A549 (cell line): ENCODE data around the gene SYNE2. TPM values are rescaled to one million over a fixed set of nuclear protein-coding genes. Genes with fewer than 3 reads are reported as not detected.

Experiments
- ATAC-seq, 2 experiments: fragments of 200-7000 bp in 1 of 2; fragments of >200 bp in 1 of 2; cut with Nextera tagmentation in 1 of 2; cut with Tn5 transposase in 1 of 2; 3 replicates each; pipeline versions ENCODE4 v1.8.0 to v1.9.1; 2018 to 2020; ENCODE audit warnings: mild to moderate bottlenecking in 1 of 2, moderate library complexity in 1 of 2
- CTCF ChIA-PET: fragments of 300-600 bp; sonication (Branson Sonifier 250); formaldehyde crosslinking; extraction: SDS; loops from one replicate; lab custom pipeline; 2021; ENCODE audit warnings: antibody characterized with exemption, inconsistent platforms; lab: Yijun Ruan, JAX
- POLR2A ChIA-PET: fragments of 350-600 bp; formaldehyde crosslinking; extraction: SDS; loops from one replicate; lab custom pipeline; 2021; ENCODE audit warnings: antibody characterized with exemption, inconsistent platforms; lab: Yijun Ruan, JAX
- DNase-seq, 2 experiments: peaks; one replicate each; pipeline versions ENCODE4 v3.0.0 to v3.0.0-alpha.2; 2011 to 2016; ENCODE audit warnings: low read depth in 1 of 2, low spot score in 1 of 2
- FAIRE-seq: peaks from 2 replicates; lab custom pipeline; 2011; peaks lifted over from hg19 to GRCh38; lab: Jason Lieb, UNC
- H3K27ac ChIP-seq, 2 experiments: fragments of >200 bp; sonication (Bioruptor Twin); formaldehyde crosslinking; 3 replicates each; pipeline ENCODE4 v1.5.1; 2016 to 2017
- H3K4me1 ChIP-seq: fragments of >200 bp; sonication (Bioruptor Twin); formaldehyde crosslinking; 3 replicates; pipeline ENCODE4 v1.6.1; 2016
- H3K4me2 ChIP-seq: fragments of >200 bp; sonication (Bioruptor Twin); formaldehyde crosslinking; 3 replicates; pipeline ENCODE4 v1.6.1; 2016
- H3K4me3 ChIP-seq: fragments of >200 bp; sonication (Bioruptor Twin); formaldehyde crosslinking; 3 replicates; pipeline ENCODE4 v1.5.1; 2016
- H3K9me3 ChIP-seq: fragments of >200 bp; sonication (Bioruptor Twin); formaldehyde crosslinking; 3 replicates; pipeline ENCODE4 v1.6.1; 2016
- BHLHE40 ChIP-seq: IDR thresholded peaks from 2 replicates; pipeline ENCODE4 v1.6.1; 2012; ENCODE audit warnings: low read depth, low read length, inconsistent platforms
- CBX2 ChIP-seq: fragments of 200-600 bp; sonication (generic); IDR thresholded peaks from 2 replicates; pipeline ENCODE4 v1.6.1; 2016; ENCODE audit warnings: low read depth, mild to moderate bottlenecking, borderline replicate concordance
- CBX8 ChIP-seq: fragments of 200-600 bp; sonication (generic); IDR thresholded peaks from 2 replicates; pipeline ENCODE4 v1.6.1; 2016
- EHF ChIP-seq: fragments of 250-450 bp; sonication (Bioruptor Pico); IDR thresholded peaks from 2 replicates; pipeline ENCODE4 v1.5.0; 2020; ENCODE audit warnings: mild to moderate bottlenecking
- FOSB ChIP-seq: fragments of 250-450 bp; sonication (Bioruptor Pico); IDR thresholded peaks from 2 replicates; pipeline ENCODE4 v1.5.0; 2020; ENCODE audit warnings: mild to moderate bottlenecking, moderate library complexity
- HEYL ChIP-seq: fragments of 250-450 bp; sonication (Bioruptor Pico); IDR thresholded peaks from 2 replicates; pipeline ENCODE4 v1.8.0; 2021; ENCODE audit warnings: mild to moderate bottlenecking, moderate library complexity
- HOXA7 ChIP-seq: fragments of 250-450 bp; sonication (Bioruptor Pico); IDR thresholded peaks from 2 replicates; pipeline ENCODE4 v1.5.0; 2020; ENCODE audit warnings: mild to moderate bottlenecking, moderate library complexity
- JUNB ChIP-seq: fragments of >200 bp; sonication (Bioruptor Twin); formaldehyde crosslinking; IDR thresholded peaks from 2 replicates; pipeline ENCODE4 v1.6.1; 2016
- MAZ ChIP-seq: fragments of 150-350 bp; IDR thresholded peaks from 2 replicates; pipeline ENCODE4 v1.6.1; 2014; ENCODE audit warnings: antibody characterized with exemption, low read depth, low read length, borderline replicate concordance
- NFE2L2 ChIP-seq: fragments of 150-350 bp; conservative IDR thresholded peaks from 2 replicates; pipeline ENCODE4 v1.6.1; 2014; ENCODE audit warnings: low read length
- POLR2A ChIP-seq: IDR thresholded peaks from 2 replicates; pipeline ENCODE4 v1.6.1; 2012; ENCODE audit warnings: mild to moderate bottlenecking, low read length
- RAD21 ChIP-seq, 2 experiments: fragments of >200 bp in 1 of 2; sonication (Bioruptor Twin) in 1 of 2; formaldehyde crosslinking in 1 of 2; IDR thresholded peaks in 1 of 2; conservative IDR thresholded peaks in 1 of 2; 2 replicates in 1 of 2; 3 replicates in 1 of 2; pipeline ENCODE4 v1.6.1; 2012 to 2018; ENCODE audit warnings: inconsistent platforms in 1 of 2
- SREBF2 ChIP-seq: fragments of 450-650 bp; IDR thresholded peaks from 2 replicates; pipeline ENCODE4 v1.6.1; 2014; ENCODE audit warnings: mild to moderate bottlenecking, moderate library complexity
- TFCP2L1 ChIP-seq: fragments of 250-450 bp; sonication (Bioruptor Pico); IDR thresholded peaks from 2 replicates; pipeline ENCODE4 v1.5.0; 2021; ENCODE audit warnings: mild to moderate bottlenecking
- ZSCAN20 ChIP-seq: fragments of 250-450 bp; sonication (Bioruptor Pico); IDR thresholded peaks from 2 replicates; pipeline ENCODE4 v1.8.0; 2022; ENCODE audit warnings: mild to moderate bottlenecking, moderate library complexity
- WGBS: methylation state at CpG from one replicate; pipeline ENCODE4 v1.1.6; 2017; ENCODE audit errors: missing lambda C conversion rate; 5-methylcytosine and 5-hydroxymethylcytosine counted together
- polyA plus RNA-seq, 4 experiments: library from polyadenylated mRNA; depleted of rRNA in 3 of 4; stranded (reverse); fragments of >200 nt; fragmentation: RNase III in 1 of 4; extraction: RNeasy Plus Mini Kit Qiagen cat#74134 plus additional on column Dnase treatment in 1 of 4; gene quantifications; 2 replicates in 3 of 4; 3 replicates in 1 of 4; pipeline ENCODE4 v1.2.3, GENCODE V29; 2011 to 2017
- TF ChIP-seq, protein P1 (sequence below): IDR thresholded peaks from 2 replicates; pipeline ENCODE4 v1.6.1; 2012
- TF ChIP-seq, protein P2 (sequence below): IDR thresholded peaks from 2 replicates; pipeline ENCODE4 v1.6.1; 2012
- TF ChIP-seq, protein P3 (sequence below): fragments of 200-600 bp; sonication (generic); IDR thresholded peaks from 2 replicates; pipeline ENCODE4 v1.6.1; 2016; ENCODE audit warnings: antibody characterized with exemption, mild to moderate bottlenecking, moderate library complexity
- TF ChIP-seq, protein P4 (sequence below): fragments of 250-450 bp; sonication (Bioruptor Pico); IDR thresholded peaks from 2 replicates; pipeline ENCODE4 v1.5.0; 2021; ENCODE audit warnings: mild to moderate bottlenecking, moderate library complexity, borderline replicate concordance
- TF ChIP-seq, protein P5 (sequence below): fragments of 250-450 bp; sonication (Bioruptor Pico); IDR thresholded peaks from 2 replicates; pipeline ENCODE4 v1.5.0; 2020; ENCODE audit warnings: low read depth, mild to moderate bottlenecking, moderate library complexity

The SYNE2 gene
- polyA plus RNA-seq, 2 of the 4 experiments (the other 2 are of a cell fraction): 3.4 to 11.3 TPM

DNA sequence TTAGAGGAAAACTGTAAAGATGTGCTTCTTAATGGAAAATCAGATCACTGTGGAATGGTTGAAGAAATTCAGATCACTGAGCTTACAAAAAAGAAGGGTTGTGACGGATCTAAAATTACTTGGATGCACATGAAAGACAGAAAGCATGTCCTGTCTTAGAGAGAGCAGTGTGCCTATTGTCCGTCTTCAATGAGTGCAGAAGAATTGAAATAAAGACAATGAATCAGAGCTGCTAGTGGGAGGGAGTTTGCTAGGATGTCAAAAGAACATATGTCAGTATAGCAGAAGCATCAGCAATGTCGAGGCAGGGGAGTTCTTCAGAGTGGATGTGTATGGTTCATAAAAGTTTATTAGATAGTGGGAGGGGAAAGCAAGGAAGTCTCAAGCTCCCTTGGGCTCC, 172.7 kb downstream of the SYNE2 start:
- POLR2A ChIA-PET: no interaction called here

DNA sequence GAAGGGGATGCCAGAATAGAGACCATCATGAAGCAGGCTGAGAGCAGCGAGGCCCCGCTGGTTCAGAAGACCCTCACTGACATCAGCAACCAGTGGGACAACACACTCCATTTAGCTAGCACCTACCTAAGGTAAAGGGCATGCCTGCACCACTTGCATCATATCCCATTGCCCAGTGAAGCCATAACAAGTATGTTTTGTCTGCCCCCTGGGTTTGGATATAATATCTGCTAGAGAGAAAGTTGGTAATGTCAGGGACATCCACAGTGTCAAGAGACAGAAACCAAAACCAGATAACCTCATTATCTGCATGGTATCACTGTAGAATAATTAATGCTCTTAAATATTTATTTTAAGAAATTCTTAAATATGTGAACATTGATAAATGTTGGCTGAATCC, 173.8 kb downstream of the SYNE2 start:
- Histone ChIP-seq H3K9me3 (no peaks in the 10 kb centered on the region), H3K4me3 (no peak overlapping the region), H3K4me1 (no peaks in the 10 kb centered on the region), H3K27ac (no peak overlapping the region), H3K4me2 (no peak overlapping the region)
- DNase-seq (no peak), ATAC-seq (no peak), FAIRE-seq (no peak)
- 90% methylated on average over 2 of the region's 2 CpGs for WGBS
- CTCF ChIA-PET: interaction anchor here (0.7 to 3.6 kb wide), 4 partner anchors 16 to 277 kb away, joined by 3 to 16 read pairs (median 8); partner anchors contain the start of gene ESR2
- POLR2A ChIA-PET: no interaction called here
- no peak for TF ChIP-seq ZSCAN20 (CRISPR knock-in tag)
- TF ChIP-seq EHF (CRISPR knock-in tag): no peak
- no peak for TF ChIP-seq JUNB
- no peak for TF ChIP-seq HEYL
- no peak for TF ChIP-seq FOSB (CRISPR knock-in tag)
- no peak for TF ChIP-seq POLR2A
- TF ChIP-seq, protein P1, sequence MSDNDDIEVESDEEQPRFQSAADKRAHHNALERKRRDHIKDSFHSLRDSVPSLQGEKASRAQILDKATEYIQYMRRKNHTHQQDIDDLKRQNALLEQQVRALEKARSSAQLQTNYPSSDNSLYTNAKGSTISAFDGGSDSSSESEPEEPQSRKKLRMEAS: no peak
- no peak for TF ChIP-seq MAZ
- TF ChIP-seq RAD21 (conservative IDR thresholded peaks at IDR 0.05 in 1 of 2, IDR thresholded peaks at IDR 0.05 in 1 of 2): no peak
- TF ChIP-seq SREBF2: no peak
- TF ChIP-seq TFCP2L1 (CRISPR knock-in tag): no peak
- TF ChIP-seq NFE2L2: no peak
- TF ChIP-seq CBX2: no peak
- TF ChIP-seq CBX8: no peak
- TF ChIP-seq, protein P2, sequence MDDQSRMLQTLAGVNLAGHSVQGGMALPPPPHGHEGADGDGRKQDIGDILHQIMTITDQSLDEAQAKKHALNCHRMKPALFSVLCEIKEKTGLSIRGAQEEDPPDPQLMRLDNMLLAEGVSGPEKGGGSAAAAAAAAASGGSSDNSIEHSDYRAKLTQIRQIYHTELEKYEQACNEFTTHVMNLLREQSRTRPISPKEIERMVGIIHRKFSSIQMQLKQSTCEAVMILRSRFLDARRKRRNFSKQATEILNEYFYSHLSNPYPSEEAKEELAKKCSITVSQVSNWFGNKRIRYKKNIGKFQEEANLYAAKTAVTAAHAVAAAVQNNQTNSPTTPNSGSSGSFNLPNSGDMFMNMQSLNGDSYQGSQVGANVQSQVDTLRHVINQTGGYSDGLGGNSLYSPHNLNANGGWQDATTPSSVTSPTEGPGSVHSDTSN: no peak
- TF ChIP-seq, protein P3, sequence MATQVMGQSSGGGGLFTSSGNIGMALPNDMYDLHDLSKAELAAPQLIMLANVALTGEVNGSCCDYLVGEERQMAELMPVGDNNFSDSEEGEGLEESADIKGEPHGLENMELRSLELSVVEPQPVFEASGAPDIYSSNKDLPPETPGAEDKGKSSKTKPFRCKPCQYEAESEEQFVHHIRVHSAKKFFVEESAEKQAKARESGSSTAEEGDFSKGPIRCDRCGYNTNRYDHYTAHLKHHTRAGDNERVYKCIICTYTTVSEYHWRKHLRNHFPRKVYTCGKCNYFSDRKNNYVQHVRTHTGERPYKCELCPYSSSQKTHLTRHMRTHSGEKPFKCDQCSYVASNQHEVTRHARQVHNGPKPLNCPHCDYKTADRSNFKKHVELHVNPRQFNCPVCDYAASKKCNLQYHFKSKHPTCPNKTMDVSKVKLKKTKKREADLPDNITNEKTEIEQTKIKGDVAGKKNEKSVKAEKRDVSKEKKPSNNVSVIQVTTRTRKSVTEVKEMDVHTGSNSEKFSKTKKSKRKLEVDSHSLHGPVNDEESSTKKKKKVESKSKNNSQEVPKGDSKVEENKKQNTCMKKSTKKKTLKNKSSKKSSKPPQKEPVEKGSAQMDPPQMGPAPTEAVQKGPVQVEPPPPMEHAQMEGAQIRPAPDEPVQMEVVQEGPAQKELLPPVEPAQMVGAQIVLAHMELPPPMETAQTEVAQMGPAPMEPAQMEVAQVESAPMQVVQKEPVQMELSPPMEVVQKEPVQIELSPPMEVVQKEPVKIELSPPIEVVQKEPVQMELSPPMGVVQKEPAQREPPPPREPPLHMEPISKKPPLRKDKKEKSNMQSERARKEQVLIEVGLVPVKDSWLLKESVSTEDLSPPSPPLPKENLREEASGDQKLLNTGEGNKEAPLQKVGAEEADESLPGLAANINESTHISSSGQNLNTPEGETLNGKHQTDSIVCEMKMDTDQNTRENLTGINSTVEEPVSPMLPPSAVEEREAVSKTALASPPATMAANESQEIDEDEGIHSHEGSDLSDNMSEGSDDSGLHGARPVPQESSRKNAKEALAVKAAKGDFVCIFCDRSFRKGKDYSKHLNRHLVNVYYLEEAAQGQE: no peak

More for the DNA sequence above, 172.7 kb downstream of the SYNE2 start:
- Histone ChIP-seq H3K27ac (no peak overlapping the region), H3K4me3 (no peak overlapping the region), H3K4me1 (no peaks in the 10 kb centered on the region), H3K9me3 (no peaks in the 10 kb centered on the region), H3K4me2 (no peak overlapping the region)
- CTCF ChIA-PET: interaction anchor here (1.5 to 3.6 kb wide), 3 partner anchors 15 to 278 kb away, joined by 4 to 16 read pairs (median 7); partner anchors contain the start of gene ESR2
- WGBS: 88% methylated on average over 3 of the region's 3 CpGs
- TF ChIP-seq HOXA7 (CRISPR knock-in tag) (no peak), POLR2A (no peak), BHLHE40 (no peak)
- TF ChIP-seq, protein P4, sequence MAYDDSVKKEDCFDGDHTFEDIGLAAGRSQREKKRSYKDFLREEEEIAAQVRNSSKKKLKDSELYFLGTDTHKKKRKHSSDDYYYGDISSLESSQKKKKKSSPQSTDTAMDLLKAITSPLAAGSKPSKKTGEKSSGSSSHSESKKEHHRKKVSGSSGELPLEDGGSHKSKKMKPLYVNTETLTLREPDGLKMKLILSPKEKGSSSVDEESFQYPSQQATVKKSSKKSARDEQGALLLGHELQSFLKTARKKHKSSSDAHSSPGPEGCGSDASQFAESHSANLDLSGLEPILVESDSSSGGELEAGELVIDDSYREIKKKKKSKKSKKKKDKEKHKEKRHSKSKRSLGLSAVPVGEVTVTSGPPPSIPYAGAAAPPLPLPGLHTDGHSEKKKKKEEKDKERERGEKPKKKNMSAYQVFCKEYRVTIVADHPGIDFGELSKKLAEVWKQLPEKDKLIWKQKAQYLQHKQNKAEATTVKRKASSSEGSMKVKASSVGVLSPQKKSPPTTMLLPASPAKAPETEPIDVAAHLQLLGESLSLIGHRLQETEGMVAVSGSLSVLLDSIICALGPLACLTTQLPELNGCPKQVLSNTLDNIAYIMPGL (CRISPR knock-in tag): no peak
- TF ChIP-seq, protein P5, sequence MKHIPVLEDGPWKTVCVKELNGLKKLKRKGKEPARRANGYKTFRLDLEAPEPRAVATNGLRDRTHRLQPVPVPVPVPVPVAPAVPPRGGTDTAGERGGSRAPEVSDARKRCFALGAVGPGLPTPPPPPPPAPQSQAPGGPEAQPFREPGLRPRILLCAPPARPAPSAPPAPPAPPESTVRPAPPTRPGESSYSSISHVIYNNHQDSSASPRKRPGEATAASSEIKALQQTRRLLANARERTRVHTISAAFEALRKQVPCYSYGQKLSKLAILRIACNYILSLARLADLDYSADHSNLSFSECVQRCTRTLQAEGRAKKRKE (CRISPR knock-in tag): no peak
- ATAC-seq (no peak), FAIRE-seq (no peak), DNase-seq (no peak)
